Measurements from ENCODE around the gene PAQR4.

The PAQR4 gene

GRCh38 chr16:2970563-2970962 lies 1.4 kb downstream of the PAQR4 start:
- in situ Hi-C loops (cut with HindIII; ENCODE audit: low sequenced_read_pairs): no loop called here
- no peak for TF ChIP-seq CTCF (IDR thresholded peaks at IDR 0.05; ENCODE audit: low read depth, low read length)
- DNase-seq (ENCODE audit: low read depth, low spot score): no peak
- no peak overlapping the region for H3K4me3 ChIP-seq (ENCODE audit: low read depth, low read length)

GRCh38 chr16:2971134-2971984 lies 2.2 kb downstream of the PAQR4 start:
- in situ Hi-C loops (cut with HindIII; ENCODE audit: low sequenced_read_pairs): no loop called here
- TF ChIP-seq CTCF (IDR thresholded peaks at IDR 0.05; ENCODE audit: low read depth, low read length): no peak
- no peak overlapping the region for H3K4me3 ChIP-seq (ENCODE audit: low read depth, low read length)
- no peak for DNase-seq (ENCODE audit: low read depth, low spot score)

GRCh38 chr16:2971985-2972784 lies 3.0 kb downstream of the PAQR4 start:
- no peak for TF ChIP-seq CTCF (IDR thresholded peaks at IDR 0.05; ENCODE audit: low read depth, low read length)
- H3K4me3 ChIP-seq (ENCODE audit: low read depth, low read length): no peak overlapping the region
- DNase-seq (ENCODE audit: low read depth, low spot score): no peak
- in situ Hi-C loops (cut with HindIII; ENCODE audit: low sequenced_read_pairs): no loop called here

GRCh38 chr16:2973093-2973492 lies 3.9 kb downstream of the PAQR4 start:
- TF ChIP-seq CTCF (IDR thresholded peaks at IDR 0.05; ENCODE audit: low read depth, low read length): no peak
- in situ Hi-C loops (cut with HindIII; ENCODE audit: low sequenced_read_pairs): no loop called here
- DNase-seq (ENCODE audit: low read depth, low spot score): no peak
- H3K4me3 ChIP-seq (ENCODE audit: low read depth, low read length): no peak overlapping the region

- no peak for DNase-seq (ENCODE audit: low read depth, low spot score)
- in situ Hi-C loops (cut with HindIII; ENCODE audit: low sequenced_read_pairs): no loop called here
- TF ChIP-seq CTCF (IDR thresholded peaks at IDR 0.05; ENCODE audit: low read depth, low read length): no peak
- H3K4me3 ChIP-seq (ENCODE audit: low read depth, low read length): no peak overlapping the region
These were observed 4.6 kb downstream of the PAQR4 start for GRCh38 chr16:2973605-2974318.

GRCh38 chr16:2974319-2975056 lies 5.3 kb downstream of the PAQR4 start:
- in situ Hi-C loops (cut with HindIII; ENCODE audit: low sequenced_read_pairs): no loop called here
- no peak overlapping the region for H3K4me3 ChIP-seq (ENCODE audit: low read depth, low read length)
- DNase-seq (ENCODE audit: low read depth, low spot score): no peak
- no peak for TF ChIP-seq CTCF (IDR thresholded peaks at IDR 0.05; ENCODE audit: low read depth, low read length)
